NCI-H510A (cell line): ENCODE data around the gene CPO.

ENCODE experiments used
- DNase-seq: peaks from one replicate; lab custom pipeline; 2025; lab: John Stamatoyannopoulos, UW

Gene CPO

GRCh38 chr2:206971805-206972204 is 32.5 kb downstream of the CPO start:
- DNase-seq, result no peak

GRCh38 chr2:206974551-206974950 is 35.2 kb downstream of the CPO start:
- no peak for DNase-seq

- DNase-seq, result no peak
Observed at GRCh38 chr2:206978746-206979145, 39.4 kb downstream of the CPO start.

- DNase-seq, result no peak
Observed at GRCh38 chr2:206979365-206979764, 40.0 kb downstream of the CPO start.

GRCh38 chr2:206979922-206980321 is 40.6 kb downstream of the CPO start:
- DNase-seq, result no peak

- no peak for DNase-seq
Observed at GRCh38 chr2:206980413-206980812, 41.1 kb downstream of the CPO start.

- DNase-seq, result no peak
Observed at GRCh38 chr2:206981086-206981674, 41.9 kb downstream of the CPO start.

- peak; percentile 18 for DNase-seq
Observed at GRCh38 chr2:206981739-206982340, 42.5 kb downstream of the CPO start.

- no peak for DNase-seq
Observed at GRCh38 chr2:206982360-206982955, 43.1 kb downstream of the CPO start.

- no peak for DNase-seq
Observed at GRCh38 chr2:206983161-206983859, 44.0 kb downstream of the CPO start.

- no peak for DNase-seq
Observed at GRCh38 chr2:206984206-206984605, 44.9 kb downstream of the CPO start.

GRCh38 chr2:206986943-206987342 is 47.6 kb downstream of the CPO start:
- no peak for DNase-seq

GRCh38 chr2:206987810-206988209 is 48.5 kb downstream of the CPO start:
- DNase-seq, result no peak

- no peak for DNase-seq
Observed at GRCh38 chr2:206988884-206989283, 49.6 kb downstream of the CPO start.

GRCh38 chr2:206989311-206989710 is 50.0 kb downstream of the CPO start:
- DNase-seq, result no peak

GRCh38 chr2:206990360-206990759 is 51.0 kb downstream of the CPO start:
- DNase-seq, result no peak

- DNase-seq, result no peak
Observed at GRCh38 chr2:206991070-206991469, 51.8 kb downstream of the CPO start.

- no peak for DNase-seq
Observed at GRCh38 chr2:206993396-206993911, 54.1 kb downstream of the CPO start.

- DNase-seq, result no peak
Observed at GRCh38 chr2:206993964-206994363, 54.6 kb downstream of the CPO start.

- no peak for DNase-seq
Observed at GRCh38 chr2:206996556-206997065, 57.3 kb downstream of the CPO start.

- DNase-seq, result no peak
Observed at GRCh38 chr2:207008105-207008990, 69.0 kb downstream of the CPO start.

GRCh38 chr2:207012461-207012860 is 73.1 kb downstream of the CPO start:
- no peak for DNase-seq
